ENCODE data around the gene BATF2. TPM values are rescaled to one million over a fixed set of nuclear protein-coding genes. Genes with fewer than 3 reads are reported as not detected.

The BATF2 gene
- total and polyA plus RNA-seq, 12 donors = 0.66 to 31.8 (median 1.7) TPM

DNA sequence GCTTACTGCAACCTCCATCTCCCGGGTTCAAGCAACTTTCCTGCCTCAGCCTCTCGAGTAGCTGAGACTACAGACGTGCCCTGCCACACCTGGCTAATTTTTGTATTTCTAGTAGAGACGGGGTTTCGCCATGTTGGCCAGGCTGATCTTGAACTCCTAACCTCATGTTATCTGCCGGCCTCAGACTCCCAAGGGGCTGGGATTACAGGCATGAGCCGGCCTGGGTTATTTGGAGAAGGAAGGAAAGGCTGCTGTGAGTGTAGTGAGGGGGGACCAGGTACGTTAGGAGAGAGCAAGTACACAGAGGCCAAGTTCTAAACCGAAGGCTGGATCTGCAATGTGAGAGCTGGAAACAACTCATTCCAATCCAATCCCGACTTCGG, 453 bp downstream of the BATF2 start:
- H3K4me3 ChIP-seq = peak overlapping the region; percentile 1 to 65 (median 52)

DNA sequence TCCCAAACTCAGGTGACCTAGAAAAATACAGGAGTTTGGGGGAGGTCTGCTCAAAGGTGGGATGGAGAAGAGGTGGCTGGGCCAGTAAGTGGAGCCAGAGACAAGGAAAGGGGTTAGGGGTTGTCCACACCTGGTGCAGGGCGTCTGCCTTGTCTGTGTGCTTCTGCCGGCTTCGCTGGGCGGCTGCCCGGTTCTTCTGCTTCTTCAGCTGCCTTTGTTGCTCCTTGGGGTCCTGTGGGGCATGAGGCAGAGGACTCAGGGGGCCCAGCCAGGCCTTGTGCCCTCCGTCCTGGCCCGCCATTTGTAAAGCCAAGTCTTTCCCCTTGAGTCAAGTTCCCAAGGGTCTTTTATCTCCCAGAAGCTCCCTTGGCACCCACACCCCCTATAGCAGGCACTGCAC, 2.5 kb downstream of the BATF2 start:
- Histone ChIP-seq H3K27me3 (no peaks in the 10 kb centered on the region), H3K36me3 (peaks cover 0 to 32% (median 0%) of the 10 kb centered on the region in 9 donors), H3K4me1 (peaks cover 2 to 76% (median 41%) of the 10 kb centered on the region in 9 donors), H3K4me3 (no peak overlapping the region), H3K9me3 (no peaks in the 10 kb centered on the region), H3K27ac (no peak overlapping the region)
- ATAC-seq (no peak), DNase-seq (no peak)
- TF ChIP-seq, protein P1, sequence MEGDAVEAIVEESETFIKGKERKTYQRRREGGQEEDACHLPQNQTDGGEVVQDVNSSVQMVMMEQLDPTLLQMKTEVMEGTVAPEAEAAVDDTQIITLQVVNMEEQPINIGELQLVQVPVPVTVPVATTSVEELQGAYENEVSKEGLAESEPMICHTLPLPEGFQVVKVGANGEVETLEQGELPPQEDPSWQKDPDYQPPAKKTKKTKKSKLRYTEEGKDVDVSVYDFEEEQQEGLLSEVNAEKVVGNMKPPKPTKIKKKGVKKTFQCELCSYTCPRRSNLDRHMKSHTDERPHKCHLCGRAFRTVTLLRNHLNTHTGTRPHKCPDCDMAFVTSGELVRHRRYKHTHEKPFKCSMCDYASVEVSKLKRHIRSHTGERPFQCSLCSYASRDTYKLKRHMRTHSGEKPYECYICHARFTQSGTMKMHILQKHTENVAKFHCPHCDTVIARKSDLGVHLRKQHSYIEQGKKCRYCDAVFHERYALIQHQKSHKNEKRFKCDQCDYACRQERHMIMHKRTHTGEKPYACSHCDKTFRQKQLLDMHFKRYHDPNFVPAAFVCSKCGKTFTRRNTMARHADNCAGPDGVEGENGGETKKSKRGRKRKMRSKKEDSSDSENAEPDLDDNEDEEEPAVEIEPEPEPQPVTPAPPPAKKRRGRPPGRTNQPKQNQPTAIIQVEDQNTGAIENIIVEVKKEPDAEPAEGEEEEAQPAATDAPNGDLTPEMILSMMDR (IDR thresholded peaks at IDR 0.05) = no peak
- WGBS, 2 donors = 92 to 96% methylated on average over 7 of the region's 7 CpGs
- intact Hi-C loops (cut with DNase I) = loop anchor here in 3 of 10 donors (10.0 kb wide), 2 partner anchors 70 to 150 kb away; partner anchors contain the start of genes PPP2R5B (in 2 of the 3) and CDC42BPG (in 1 of the 3)

More for the DNA sequence above, 453 bp downstream of the BATF2 start:
- WGBS, 2 donors = 35 to 47% methylated on average over 11 of the region's 11 CpGs
- intact Hi-C loops (cut with DNase I) = loop anchor here in 5 of 10 donors (5.0 to 10.0 kb wide), 4 partner anchors 69 to 152 kb away; partner anchors contain the start of genes PPP2R5B (in 2 of the 5), ATG2A (in 1 of the 5) and CDC42BPG (in 1 of the 5)
- peaks cover 2 to 56% (median 22%) of the 10 kb centered on the region in 9 donors for H3K4me1 ChIP-seq
- ATAC-seq = peak in 5 of 8 donors; percentile 6 to 44 (median 21)
- TF ChIP-seq, protein P1 (IDR thresholded peaks at IDR 0.05) = no peak
- peaks cover 0 to 24% (median 0%) of the 10 kb centered on the region in 9 donors for H3K36me3 ChIP-seq
- no peaks in the 10 kb centered on the region for H3K27me3 ChIP-seq
- no peak for DNase-seq
- peak overlapping the region in 9 of 10 donors; percentile 41 to 88 (median 72) for H3K27ac ChIP-seq
- H3K9me3 ChIP-seq = no peaks in the 10 kb centered on the region

DNA sequence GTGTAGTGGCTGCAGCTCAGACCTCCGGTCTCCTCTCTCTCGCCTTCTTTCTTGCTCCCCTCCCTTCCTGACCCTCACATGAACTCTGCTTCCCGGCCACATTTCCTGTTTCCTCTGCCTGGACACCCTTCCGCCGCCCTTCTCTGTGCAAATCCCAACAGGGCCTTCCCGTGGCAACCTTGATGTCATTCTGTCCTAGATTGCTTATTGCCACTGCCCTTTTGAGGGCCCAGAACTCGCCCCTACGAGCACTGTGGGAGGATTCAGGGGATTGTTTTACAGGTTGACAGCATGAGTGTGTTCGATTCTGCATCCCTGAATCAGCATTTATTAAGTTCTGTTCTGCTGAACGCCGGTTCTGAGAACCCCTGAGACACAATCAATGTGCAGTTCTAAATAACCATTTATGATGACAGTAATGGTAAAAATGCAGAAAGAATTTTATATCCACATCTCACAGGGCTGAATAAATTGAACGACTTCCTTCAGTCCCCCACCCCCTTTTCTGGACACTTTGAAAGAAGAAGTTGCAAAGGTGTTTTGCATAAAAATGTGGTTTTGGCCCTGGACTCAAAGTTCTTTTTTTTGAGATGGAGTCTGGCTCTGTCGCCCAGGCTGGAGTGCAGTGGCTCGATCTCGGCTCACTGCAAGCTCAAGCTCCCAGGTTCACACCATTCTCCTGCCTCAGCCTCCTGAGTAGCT, 6.4 kb downstream of the BATF2 start:
- ATAC-seq = peak; percentile 79 to 92 (median 87)
- peak overlapping the region; percentile 24 to 85 (median 72) for H3K27ac ChIP-seq
- intact Hi-C loops (cut with DNase I) = loop anchor here in 3 of 10 donors (10.0 kb wide), 2 partner anchors 66 to 146 kb away; partner anchors contain the start of genes PPP2R5B (in 2 of the 3) and CDC42BPG (in 1 of the 3)
- no peaks in the 10 kb centered on the region for H3K9me3 ChIP-seq
- peaks cover 0 to 69% (median 22%) of the 10 kb centered on the region in 9 donors for H3K4me1 ChIP-seq
- peak; percentile 48 to 75 for DNase-seq
- no peaks in the 10 kb centered on the region for H3K27me3 ChIP-seq
- peaks cover 0 to 36% (median 0%) of the 10 kb centered on the region in 9 donors for H3K36me3 ChIP-seq
- H3K4me3 ChIP-seq = peak overlapping the region in 8 of 10 donors; percentile 2 to 49 (median 31)
- TF ChIP-seq, protein P1 (IDR thresholded peaks at IDR 0.05) = no peak
- WGBS, 2 donors = 37 to 52% methylated on average over 15 of the region's 15 CpGs

DNA sequence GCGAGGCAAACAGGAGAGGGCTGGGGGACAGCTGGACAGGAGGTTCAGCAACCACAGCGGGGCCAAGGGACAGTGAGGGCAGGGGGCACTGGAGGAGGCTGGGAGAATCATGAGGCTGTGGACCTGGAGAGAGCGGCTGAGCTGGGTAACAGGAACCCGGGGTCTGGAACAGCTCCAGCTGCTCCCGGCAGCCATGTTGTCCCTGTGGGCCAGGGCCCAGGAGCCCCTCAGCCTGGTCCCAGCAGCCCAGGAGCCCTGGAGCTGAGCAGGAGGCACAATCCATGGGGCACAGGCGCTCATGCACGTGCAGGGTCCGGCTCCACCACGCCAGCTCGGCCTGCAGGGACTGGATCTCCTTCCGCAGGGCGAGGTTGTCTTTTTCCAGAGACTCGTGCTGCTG, 7.4 kb downstream of the BATF2 start:
- Histone ChIP-seq H3K4me1 (peaks cover 0 to 60% (median 21%) of the 10 kb centered on the region in 9 donors), H3K36me3 (peaks cover 0 to 36% (median 0%) of the 10 kb centered on the region in 9 donors), H3K9me3 (no peaks in the 10 kb centered on the region), H3K27me3 (no peaks in the 10 kb centered on the region), H3K27ac (peak overlapping the region; percentile 24 to 85 (median 72)), H3K4me3 (peak overlapping the region in 8 of 10 donors; percentile 2 to 49 (median 31))
- ATAC-seq = peak in 7 of 8 donors; percentile 13 to 49 (median 42)
- TF ChIP-seq, protein P1 (IDR thresholded peaks at IDR 0.05) = no peak
- WGBS, 2 donors = 64 to 69% methylated on average over 13 of the region's 13 CpGs
- peak in 1 of 2 donors; percentile 27 for DNase-seq
- intact Hi-C loops (cut with DNase I) = no loop called here
